Measurements from ENCODE around the gene RUSC2. TPM values are rescaled to one million over a fixed set of nuclear protein-coding genes. Genes with fewer than 3 reads are reported as not detected.

RUSC2 gene
- total and polyA plus RNA-seq, 2 of the 13 experiments (the other 11 are each of a cell fraction or from before 2014, with no cell fraction given): 2.8 to 3.3 TPM

GRCh38 chr9:35526087-35526801 lies 36.3 kb downstream of the RUSC2 start (continued):
- peak; percentile 13; the same call in 1 of the 2 replicates for TF ChIP-seq ARID5B (CRISPR knock-in tag; IDR thresholded peaks at IDR 0.05)

DNA sequence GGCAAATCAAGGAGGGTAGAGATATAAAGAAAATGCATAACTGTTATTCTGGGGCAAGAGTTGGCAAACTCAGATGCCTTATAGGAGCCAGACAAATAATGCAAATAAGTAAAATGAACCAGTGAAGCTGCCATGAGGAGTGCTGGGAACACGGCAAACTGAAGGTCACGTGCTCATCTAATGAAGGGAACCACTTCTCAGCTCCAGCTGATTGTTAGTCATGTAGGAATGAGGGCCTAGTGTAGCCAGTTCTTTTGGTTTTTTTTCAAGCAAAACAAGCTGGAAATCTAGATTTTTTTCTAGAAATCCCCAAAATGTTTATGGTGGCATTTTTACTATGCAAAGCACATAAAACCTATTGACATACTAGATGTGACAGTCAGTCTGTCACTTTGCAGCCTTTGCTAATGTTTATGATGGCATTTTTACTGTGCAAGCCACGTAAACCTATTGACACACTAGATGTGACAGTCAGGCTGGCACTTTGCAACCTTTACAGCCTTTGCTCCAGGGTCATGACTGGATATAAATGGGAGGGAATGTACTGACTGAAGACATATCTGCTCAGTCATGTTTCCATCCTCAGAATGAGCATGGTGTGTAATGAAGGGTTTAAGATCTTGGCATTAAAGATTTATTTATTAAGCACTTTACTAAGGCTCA lies 39.4 kb downstream of the RUSC2 start:
- no TSS peak for BruUV-seq (replicated peaks)
- H3K79me2 ChIP-seq (ENCODE audit: insufficient read depth, low read length): no peaks in the 10 kb centered on the region
- H3K36me3 ChIP-seq (replicated peaks in 1 of 2; ENCODE audit: control insufficient read depth in 1 of 2, insufficient read depth in 2 of 2, low read length in 2 of 2): no peaks in the 10 kb centered on the region
- in situ Hi-C loops (cut with HindIII; ENCODE audit: extremely low pct_ligation_motif_present, low pct_unique_long_range_greater_than_20kb) (no loop called here), intact Hi-C loops (cut with micrococcal nuclease; ENCODE audit: unreplicated experiment) (no loop called here)
- H3K27me3 ChIP-seq (ENCODE audit: control insufficient read depth in 1 of 2, insufficient read depth in 2 of 2, low read length in 2 of 2): no peaks in the 10 kb centered on the region
- CTCF ChIA-PET (ENCODE audit: low intra/inter-chr PET ratio, low total read pairs): no interaction called here
- H3K9ac ChIP-seq (ENCODE audit: insufficient read depth, low read depth, low read length): no peak overlapping the region
- 93% methylated on average over 3 of the region's 3 CpGs for WGBS (ENCODE audit: low lambda C conversion rate)
- no peak overlapping the region for H3K4me2 ChIP-seq (ENCODE audit: low read depth, low read length)
- no peak overlapping the region for H2AFZ ChIP-seq (ENCODE audit: low read length)
- DNase-seq (ENCODE audit: low spot score) (no peak), ATAC-seq (no peak), FAIRE-seq (no peak)
- POLR2A ChIA-PET: interaction anchor here (0.9 kb wide), 1 partner anchor 11 kb away, joined by 4 read pairs; no protein-coding TSS in a partner anchor
- no peaks in the 10 kb centered on the region for H4K20me1 ChIP-seq (ENCODE audit: insufficient read depth, low read length)
- no peaks in the 10 kb centered on the region for H3K9me3 ChIP-seq (ENCODE audit: low read length)
- peaks cover 20% of the 10 kb centered on the region for H3K4me1 ChIP-seq (ENCODE audit: insufficient read depth, low read length)
- no peak overlapping the region for H3K4me3 ChIP-seq (replicated peaks in 1 of 3; ENCODE audit: insufficient read depth in 1 of 3, low read depth in 2 of 3, low read length in 3 of 3)
- no peak overlapping the region for H3K27ac ChIP-seq (ENCODE audit: extremely low read length, insufficient read depth, low read length)
- TF ChIP-seq, protein P1, sequence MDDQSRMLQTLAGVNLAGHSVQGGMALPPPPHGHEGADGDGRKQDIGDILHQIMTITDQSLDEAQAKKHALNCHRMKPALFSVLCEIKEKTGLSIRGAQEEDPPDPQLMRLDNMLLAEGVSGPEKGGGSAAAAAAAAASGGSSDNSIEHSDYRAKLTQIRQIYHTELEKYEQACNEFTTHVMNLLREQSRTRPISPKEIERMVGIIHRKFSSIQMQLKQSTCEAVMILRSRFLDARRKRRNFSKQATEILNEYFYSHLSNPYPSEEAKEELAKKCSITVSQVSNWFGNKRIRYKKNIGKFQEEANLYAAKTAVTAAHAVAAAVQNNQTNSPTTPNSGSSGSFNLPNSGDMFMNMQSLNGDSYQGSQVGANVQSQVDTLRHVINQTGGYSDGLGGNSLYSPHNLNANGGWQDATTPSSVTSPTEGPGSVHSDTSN (CRISPR knock-in tag; IDR thresholded peaks at IDR 0.05; ENCODE audit: borderline replicate concordance): no peak
- TF ChIP-seq, protein P2, sequence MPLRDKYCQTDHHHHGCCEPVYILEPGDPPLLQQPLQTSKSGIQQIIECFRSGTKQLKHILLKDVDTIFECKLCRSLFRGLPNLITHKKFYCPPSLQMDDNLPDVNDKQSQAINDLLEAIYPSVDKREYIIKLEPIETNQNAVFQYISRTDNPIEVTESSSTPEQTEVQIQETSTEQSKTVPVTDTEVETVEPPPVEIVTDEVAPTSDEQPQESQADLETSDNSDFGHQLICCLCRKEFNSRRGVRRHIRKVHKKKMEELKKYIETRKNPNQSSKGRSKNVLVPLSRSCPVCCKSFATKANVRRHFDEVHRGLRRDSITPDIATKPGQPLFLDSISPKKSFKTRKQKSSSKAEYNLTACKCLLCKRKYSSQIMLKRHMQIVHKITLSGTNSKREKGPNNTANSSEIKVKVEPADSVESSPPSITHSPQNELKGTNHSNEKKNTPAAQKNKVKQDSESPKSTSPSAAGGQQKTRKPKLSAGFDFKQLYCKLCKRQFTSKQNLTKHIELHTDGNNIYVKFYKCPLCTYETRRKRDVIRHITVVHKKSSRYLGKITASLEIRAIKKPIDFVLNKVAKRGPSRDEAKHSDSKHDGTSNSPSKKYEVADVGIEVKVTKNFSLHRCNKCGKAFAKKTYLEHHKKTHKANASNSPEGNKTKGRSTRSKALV (CRISPR knock-in tag; IDR thresholded peaks at IDR 0.05): no peak
- TF ChIP-seq, protein P3, sequence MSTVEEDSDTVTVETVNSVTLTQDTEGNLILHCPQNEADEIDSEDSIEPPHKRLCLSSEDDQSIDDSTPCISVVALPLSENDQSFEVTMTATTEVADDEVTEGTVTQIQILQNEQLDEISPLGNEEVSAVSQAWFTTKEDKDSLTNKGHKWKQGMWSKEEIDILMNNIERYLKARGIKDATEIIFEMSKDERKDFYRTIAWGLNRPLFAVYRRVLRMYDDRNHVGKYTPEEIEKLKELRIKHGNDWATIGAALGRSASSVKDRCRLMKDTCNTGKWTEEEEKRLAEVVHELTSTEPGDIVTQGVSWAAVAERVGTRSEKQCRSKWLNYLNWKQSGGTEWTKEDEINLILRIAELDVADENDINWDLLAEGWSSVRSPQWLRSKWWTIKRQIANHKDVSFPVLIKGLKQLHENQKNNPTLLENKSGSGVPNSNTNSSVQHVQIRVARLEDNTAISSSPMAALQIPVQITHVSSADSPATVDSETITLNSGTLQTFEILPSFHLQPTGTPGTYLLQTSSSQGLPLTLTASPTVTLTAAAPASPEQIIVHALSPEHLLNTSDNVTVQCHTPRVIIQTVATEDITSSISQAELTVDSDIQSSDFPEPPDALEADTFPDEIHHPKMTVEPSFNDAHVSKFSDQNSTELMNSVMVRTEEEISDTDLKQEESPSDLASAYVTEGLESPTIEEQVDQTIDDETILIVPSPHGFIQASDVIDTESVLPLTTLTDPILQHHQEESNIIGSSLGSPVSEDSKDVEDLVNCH (CRISPR knock-in tag; IDR thresholded peaks at IDR 0.05): no peak
- TF ChIP-seq CENPBD1 (CRISPR knock-in tag; IDR thresholded peaks at IDR 0.05; ENCODE audit: borderline replicate concordance, low read depth) (no peak), ZNF230 (CRISPR knock-in tag; IDR thresholded peaks at IDR 0.05) (no peak), ZNF788 (CRISPR knock-in tag; IDR thresholded peaks at IDR 0.05; ENCODE audit: borderline replicate concordance) (no peak), ZNF576 (CRISPR knock-in tag; IDR thresholded peaks at IDR 0.05) (no peak)
